ENCODE measurements around the gene PPP1R12B. TPM values are rescaled to one million over a fixed set of nuclear protein-coding genes. Genes with fewer than 3 reads are reported as not detected.
A peak's percentile ranks its signal among the peaks of the same experiment; 100 is the strongest.

The PPP1R12B gene
- total and polyA plus RNA-seq, 2 donors (not counting 1 experiment from before 2014, with no cell fraction given): 13.4 to 21.7 TPM

DNA sequence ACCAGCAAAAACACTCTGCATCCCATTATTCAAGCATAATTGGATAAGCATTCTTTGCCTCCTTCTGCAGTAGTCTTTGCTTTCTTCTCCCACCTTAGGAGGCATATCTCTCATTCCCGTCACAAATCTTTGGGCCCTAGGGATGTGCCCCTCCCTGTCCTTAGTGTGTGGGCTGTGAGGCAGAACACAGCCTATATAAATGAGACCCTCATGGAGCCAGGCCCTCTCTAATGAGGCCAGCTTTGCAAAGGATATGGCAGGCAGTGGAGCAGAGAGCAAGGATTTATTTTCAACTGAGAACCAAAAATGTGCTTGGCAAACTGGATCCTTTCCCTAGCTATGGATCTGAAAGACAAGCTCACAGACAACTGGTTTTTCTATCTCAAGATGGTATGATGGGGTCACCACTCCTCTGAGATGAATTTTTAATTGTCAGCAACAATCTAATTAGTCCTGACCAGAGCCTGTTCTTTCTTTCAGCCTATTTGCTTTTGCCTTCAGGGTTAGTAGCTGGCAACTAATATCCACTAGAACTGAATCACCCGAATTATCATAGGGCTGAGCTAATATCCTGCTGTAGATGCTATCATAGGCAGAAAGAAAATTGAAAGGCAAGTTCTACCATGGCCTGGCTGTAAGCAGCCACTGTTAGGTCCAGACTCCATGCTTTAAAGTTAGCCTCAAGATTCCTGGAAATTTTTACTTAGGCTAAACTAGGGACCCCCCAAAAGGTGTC lies 227.6 kb downstream of the PPP1R12B start:
- peak in 1 of 2 donors; percentile 64 for DNase-seq (ENCODE audit: low read depth in 2 of 2)
- Histone ChIP-seq H3K79me2 (ENCODE audit: control insufficient read depth, insufficient read depth, low read length) (no peaks in the 10 kb centered on the region), H4K20me1 (ENCODE audit: control insufficient read depth, extremely low read depth, insufficient read depth, low read length) (no peaks in the 10 kb centered on the region), H3K9me3 (ENCODE audit: control insufficient read depth, insufficient read depth, low read depth, low read length) (no peaks in the 10 kb centered on the region), H3K4me3 (replicated peaks in 1 of 4; ENCODE audit: control extremely low read depth in 1 of 4, insufficient read depth in 1 of 4, low read depth in 3 of 4, low read length in 4 of 4) (no peak overlapping the region), H3K36me3 (ENCODE audit: control insufficient read depth, insufficient read depth, low read length) (no peaks in the 10 kb centered on the region), H3K4me2 (ENCODE audit: extremely low read depth, insufficient read depth, low read length) (no peak overlapping the region), H3K27me3 (ENCODE audit: control insufficient read depth, insufficient read depth, low read length) (no peaks in the 10 kb centered on the region), H2AFZ (ENCODE audit: low read length) (no peak overlapping the region), H3K27ac (ENCODE audit: insufficient read depth, low read length) (peak overlapping the region; percentile 34), H3K4me1 (ENCODE audit: control insufficient read depth, extremely low read depth, insufficient read depth, low read length) (peaks cover 48% of the 10 kb centered on the region), H3K9ac (ENCODE audit: insufficient read depth, low read length) (no peak overlapping the region)
- no peak for TF ChIP-seq EZH2 (IDR thresholded peaks at IDR 0.05; ENCODE audit: low read length, missing control alignments)
- TF ChIP-seq, protein P1, sequence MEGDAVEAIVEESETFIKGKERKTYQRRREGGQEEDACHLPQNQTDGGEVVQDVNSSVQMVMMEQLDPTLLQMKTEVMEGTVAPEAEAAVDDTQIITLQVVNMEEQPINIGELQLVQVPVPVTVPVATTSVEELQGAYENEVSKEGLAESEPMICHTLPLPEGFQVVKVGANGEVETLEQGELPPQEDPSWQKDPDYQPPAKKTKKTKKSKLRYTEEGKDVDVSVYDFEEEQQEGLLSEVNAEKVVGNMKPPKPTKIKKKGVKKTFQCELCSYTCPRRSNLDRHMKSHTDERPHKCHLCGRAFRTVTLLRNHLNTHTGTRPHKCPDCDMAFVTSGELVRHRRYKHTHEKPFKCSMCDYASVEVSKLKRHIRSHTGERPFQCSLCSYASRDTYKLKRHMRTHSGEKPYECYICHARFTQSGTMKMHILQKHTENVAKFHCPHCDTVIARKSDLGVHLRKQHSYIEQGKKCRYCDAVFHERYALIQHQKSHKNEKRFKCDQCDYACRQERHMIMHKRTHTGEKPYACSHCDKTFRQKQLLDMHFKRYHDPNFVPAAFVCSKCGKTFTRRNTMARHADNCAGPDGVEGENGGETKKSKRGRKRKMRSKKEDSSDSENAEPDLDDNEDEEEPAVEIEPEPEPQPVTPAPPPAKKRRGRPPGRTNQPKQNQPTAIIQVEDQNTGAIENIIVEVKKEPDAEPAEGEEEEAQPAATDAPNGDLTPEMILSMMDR (conservative IDR thresholded peaks at IDR 0.05 in 1 of 2, IDR thresholded peaks at IDR 0.05 in 1 of 2; ENCODE audit: low read depth in 1 of 2, low read length in 2 of 2): no peak

DNA sequence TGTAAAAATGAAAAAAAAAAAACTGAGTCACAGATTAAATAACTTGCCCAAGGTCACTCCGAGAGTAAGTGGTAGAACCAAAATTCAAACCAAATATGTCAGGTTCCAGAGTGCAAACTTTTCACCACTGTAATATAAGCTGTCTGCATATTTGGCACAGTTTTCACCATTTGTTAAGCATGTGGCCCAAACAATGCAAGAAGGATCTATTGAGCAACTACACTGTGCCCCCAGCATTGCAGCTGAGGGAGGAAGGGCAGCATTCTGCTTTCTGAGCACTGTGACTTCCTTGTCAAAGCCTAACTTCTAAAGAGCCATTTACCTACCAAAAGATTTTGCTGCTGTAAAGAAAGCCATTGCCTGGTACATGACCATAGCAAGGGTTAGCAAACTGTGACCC lies 228.3 kb downstream of the PPP1R12B start:
- Histone ChIP-seq H2AFZ (ENCODE audit: low read length) (no peak overlapping the region), H3K4me1 (ENCODE audit: control insufficient read depth, extremely low read depth, insufficient read depth, low read length) (peaks cover 48% of the 10 kb centered on the region), H3K36me3 (ENCODE audit: control insufficient read depth, insufficient read depth, low read length) (no peaks in the 10 kb centered on the region), H3K4me2 (ENCODE audit: extremely low read depth, insufficient read depth, low read length) (peak overlapping the region; percentile 70), H3K9me3 (ENCODE audit: control insufficient read depth, insufficient read depth, low read depth, low read length) (no peaks in the 10 kb centered on the region), H3K27ac (ENCODE audit: insufficient read depth, low read length) (peak overlapping the region; percentile 84), H4K20me1 (ENCODE audit: control insufficient read depth, extremely low read depth, insufficient read depth, low read length) (no peaks in the 10 kb centered on the region), H3K79me2 (ENCODE audit: control insufficient read depth, insufficient read depth, low read length) (no peaks in the 10 kb centered on the region), H3K9ac (ENCODE audit: insufficient read depth, low read length) (no peak overlapping the region), H3K4me3 (replicated peaks in 1 of 4; ENCODE audit: control extremely low read depth in 1 of 4, insufficient read depth in 1 of 4, low read depth in 3 of 4, low read length in 4 of 4) (no peak overlapping the region), H3K27me3 (ENCODE audit: control insufficient read depth, insufficient read depth, low read length) (no peaks in the 10 kb centered on the region)
- DNase-seq (ENCODE audit: low read depth in 2 of 2): peak; percentile 92 to 93
- TF ChIP-seq, protein P1 (conservative IDR thresholded peaks at IDR 0.05 in 1 of 2, IDR thresholded peaks at IDR 0.05 in 1 of 2; ENCODE audit: low read depth in 1 of 2, low read length in 2 of 2): no peak
- no peak for TF ChIP-seq EZH2 (IDR thresholded peaks at IDR 0.05; ENCODE audit: low read length, missing control alignments)

GRCh38 chr1:202577381-202577780 lies 228.9 kb downstream of the PPP1R12B start:
- Histone ChIP-seq H3K36me3 (ENCODE audit: control insufficient read depth, insufficient read depth, low read length) (no peaks in the 10 kb centered on the region), H3K27me3 (ENCODE audit: control insufficient read depth, insufficient read depth, low read length) (no peaks in the 10 kb centered on the region), H3K79me2 (ENCODE audit: control insufficient read depth, insufficient read depth, low read length) (no peaks in the 10 kb centered on the region), H4K20me1 (ENCODE audit: control insufficient read depth, extremely low read depth, insufficient read depth, low read length) (no peaks in the 10 kb centered on the region), H3K9me3 (ENCODE audit: control insufficient read depth, insufficient read depth, low read depth, low read length) (no peaks in the 10 kb centered on the region), H3K4me2 (ENCODE audit: extremely low read depth, insufficient read depth, low read length) (peak overlapping the region; percentile 41), H3K9ac (ENCODE audit: insufficient read depth, low read length) (no peak overlapping the region), H2AFZ (ENCODE audit: low read length) (no peak overlapping the region), H3K4me1 (ENCODE audit: control insufficient read depth, extremely low read depth, insufficient read depth, low read length) (peaks cover 48% of the 10 kb centered on the region), H3K4me3 (replicated peaks in 1 of 4; ENCODE audit: control extremely low read depth in 1 of 4, insufficient read depth in 1 of 4, low read depth in 3 of 4, low read length in 4 of 4) (no peak overlapping the region), H3K27ac (ENCODE audit: insufficient read depth, low read length) (peak overlapping the region; percentile 84)
- peak; percentile 45 to 80 for DNase-seq (ENCODE audit: low read depth in 2 of 2)
- no peak for TF ChIP-seq EZH2 (IDR thresholded peaks at IDR 0.05; ENCODE audit: low read length, missing control alignments)
- TF ChIP-seq, protein P1 (conservative IDR thresholded peaks at IDR 0.05 in 1 of 2, IDR thresholded peaks at IDR 0.05 in 1 of 2; ENCODE audit: low read depth in 1 of 2, low read length in 2 of 2): no peak
